K562 (cell line): ENCODE results near the gene PLAC8. TPM values are rescaled to one million over a fixed set of nuclear protein-coding genes. Genes with fewer than 3 reads are reported as not detected.

Experiments
- ATAC-seq: fragments of 200-7000 bp; cut with Tn5 transposase; 3 replicates; pipeline ENCODE4 v1.9.1; 2020; ENCODE audit warnings: moderate library complexity
- BruUV-seq: library from RNA; stranded (reverse); fragments of 400-500 nt; replicated peaks from 2 replicates; lab custom pipeline; 2021; lab: Mats Ljungman, UMichigan
- CTCF ChIA-PET: fragments of 300-600 bp; formaldehyde crosslinking; extraction: SDS; loops from one replicate; lab custom pipeline; 2021; ENCODE audit warnings: low intra/inter-chr PET ratio; lab: Yijun Ruan, JAX
- POLR2A ChIA-PET: fragments of 300-600, 350-650 bp; sonication (Branson Sonifier 250); formaldehyde crosslinking; extraction: SDS; loops from one replicate; lab custom pipeline; 2021; ENCODE audit warnings: antibody characterized with exemption, inconsistent platforms; lab: Yijun Ruan, JAX
- DNase-seq, 4 experiments: peaks; one replicate each; pipeline versions ENCODE4 v3.0.0 to v3.0.0-alpha.2; 2011 to 2018; ENCODE audit warnings: low spot score in 3 of 4, mixed read lengths in 3 of 4; ENCODE audit errors: extremely low read depth in 1 of 4
- FAIRE-seq: peaks from 2 replicates; lab custom pipeline; 2011; peaks lifted over from hg19 to GRCh38; lab: Jason Lieb, UNC
- H2AFZ ChIP-seq: 2 replicates; pipeline ENCODE4 v1.6.0; 2011; ENCODE audit warnings: low read depth, low read length, control low read depth, inconsistent platforms
- H3K27ac ChIP-seq: fragments of 200-600 bp; 3 replicates; pipeline ENCODE4 v1.8.0; 2011; ENCODE audit warnings: low read depth, mild to moderate bottlenecking, control low read depth, inconsistent platforms, low read length, moderate library complexity, mixed read lengths; ENCODE audit errors: extremely low read depth
- H3K27me3 ChIP-seq, 2 experiments: fragments of 300-600 bp in 1 of 2; 2 replicates in 1 of 2; 3 replicates in 1 of 2; pipeline versions ENCODE4 v1.6.0 to v1.8.0; 2011; ENCODE audit warnings: inconsistent platforms in 2 of 2, low read length in 2 of 2, mild to moderate bottlenecking in 1 of 2, mixed read lengths in 1 of 2, moderate library complexity in 1 of 2; ENCODE audit not compliant: control insufficient read depth in 2 of 2, insufficient read depth in 2 of 2
- H3K36me3 ChIP-seq: fragments of 300-600 bp; 3 replicates; pipeline ENCODE4 v1.8.0; 2011; ENCODE audit warnings: mild to moderate bottlenecking, low read length, inconsistent platforms; ENCODE audit not compliant: control insufficient read depth, insufficient read depth
- H3K4me1 ChIP-seq, 2 experiments: fragments of 200-600 bp in 1 of 2; replicated peaks in 1 of 2; 2 replicates in 1 of 2; 3 replicates in 1 of 2; pipeline versions ENCODE4 v1.5.1 to v1.8.0; 2011; ENCODE audit warnings: inconsistent platforms in 2 of 2, low read length in 2 of 2, mild to moderate bottlenecking in 1 of 2, mixed read lengths in 1 of 2, moderate library complexity in 1 of 2; ENCODE audit not compliant: control insufficient read depth in 2 of 2, insufficient read depth in 2 of 2
- H3K4me2 ChIP-seq: 2 replicates; pipeline ENCODE4 v1.6.1; 2011; ENCODE audit warnings: low read length, control low read depth, inconsistent platforms, mixed read lengths; ENCODE audit not compliant: insufficient read depth
- H3K4me3 ChIP-seq: fragments of 200-600 bp; sonication (generic), shearing (Covaris generic); 2 replicates; pipeline ENCODE4 v1.5.1; 2016; ENCODE audit warnings: control low read depth, inconsistent platforms
- H3K79me2 ChIP-seq: fragments of 200-600 bp; 3 replicates; pipeline ENCODE4 v1.8.0; 2011; ENCODE audit warnings: low read length, inconsistent platforms; ENCODE audit not compliant: control insufficient read depth, insufficient read depth
- H3K9ac ChIP-seq, 2 experiments: 2 replicates each; pipeline versions ENCODE4 v1.6.0 to v1.6.1; 2011; ENCODE audit warnings: low read depth in 2 of 2, low read length in 2 of 2, control low read depth in 1 of 2, inconsistent platforms in 1 of 2, mild to moderate bottlenecking in 1 of 2, mixed read lengths in 1 of 2; ENCODE audit not compliant: insufficient read depth in 1 of 2
- H3K9me1 ChIP-seq: one replicate; pipeline ENCODE4 v1.6.0; 2011; ENCODE audit warnings: inconsistent platforms, mild to moderate bottlenecking, low read length, moderate library complexity; ENCODE audit not compliant: control insufficient read depth, insufficient read depth
- H3K9me3 ChIP-seq: replicated peaks from 2 replicates; pipeline ENCODE4 v1.5.1; 2011; ENCODE audit warnings: low read depth, low read length, inconsistent platforms; ENCODE audit not compliant: control insufficient read depth, insufficient read depth
- H4K20me1 ChIP-seq: replicated peaks from 2 replicates; pipeline ENCODE4 v1.6.1; 2011; ENCODE audit warnings: low read length, inconsistent platforms, mixed read lengths; ENCODE audit not compliant: control insufficient read depth, insufficient read depth
- BRF1 ChIP-seq: IDR thresholded peaks from 3 replicates; pipeline ENCODE4 v1.6.1; 2011; ENCODE audit warnings: borderline replicate concordance, mild to moderate bottlenecking; ENCODE audit not compliant: insufficient read length; ENCODE audit errors: extremely low read depth
- E2F3 ChIP-seq: fragments of 250-450 bp; sonication (Bioruptor Pico); IDR thresholded peaks from 2 replicates; pipeline ENCODE4 v1.4.0; 2020; ENCODE audit warnings: mild to moderate bottlenecking
- FOXK2 ChIP-seq, 2 experiments: fragments of 450-650 bp; IDR thresholded peaks in 1 of 2; conservative IDR thresholded peaks in 1 of 2; 2 replicates each; pipeline ENCODE4 v1.6.1; 2016; ENCODE audit warnings: low read depth in 2 of 2, mild to moderate bottlenecking in 1 of 2
- HDAC3 ChIP-seq: fragments of 450-650 bp; IDR thresholded peaks from 2 replicates; pipeline ENCODE4 v1.6.1; 2018; ENCODE audit warnings: borderline replicate concordance, mild to moderate bottlenecking, moderate library complexity; ENCODE audit not compliant: partially characterized antibody
- NBN ChIP-seq: fragments of 450-650 bp; IDR thresholded peaks from 2 replicates; pipeline ENCODE4 v1.6.1; 2016; ENCODE audit warnings: low read depth, mild to moderate bottlenecking
- SAFB ChIP-seq: fragments of 200-400 bp; formaldehyde crosslinking; IDR thresholded peaks from 2 replicates; pipeline ENCODE4 v1.6.1; 2017; ENCODE audit warnings: low read depth, low read length, borderline replicate concordance
- SREBF1 ChIP-seq: fragments of 150-350 bp; IDR thresholded peaks from 2 replicates; pipeline ENCODE4 v1.6.1; 2014; ENCODE audit warnings: antibody characterized with exemption, low read depth, low read length, borderline replicate concordance
- ZNF239 ChIP-seq: fragments of 250-450 bp; sonication (Bioruptor Pico); IDR thresholded peaks from 2 replicates; pipeline ENCODE4 v1.4.0; 2020; ENCODE audit warnings: mild to moderate bottlenecking
- ZNF311 ChIP-seq: fragments of 250-450 bp; sonication (Bioruptor Pico); IDR thresholded peaks from 2 replicates; pipeline ENCODE4 v1.4.0; 2020; ENCODE audit warnings: mild to moderate bottlenecking, moderate library complexity
- ZNF41 ChIP-seq: fragments of 250-450 bp; sonication (Bioruptor Pico); conservative IDR thresholded peaks from 2 replicates; pipeline ENCODE4 v1.4.0; 2020; ENCODE audit warnings: mild to moderate bottlenecking
- ZNF586 ChIP-seq: fragments of 450-650 bp; formaldehyde crosslinking; conservative IDR thresholded peaks from 2 replicates; pipeline ENCODE4 v1.4.0; 2020; ENCODE audit warnings: mild to moderate bottlenecking, moderate library complexity
- WGBS: fragments of 100-300 bp; shearing (Covaris generic); methylation state at CpG from one replicate; pipeline ENCODE4 v1.1.6; 2016; ENCODE audit warnings: low coverage, mixed read lengths; ENCODE audit not compliant: insufficient coverage; ENCODE audit errors: missing lambda C conversion rate; 5-methylcytosine and 5-hydroxymethylcytosine counted together
- in situ Hi-C: fragments of 300-500 bp; cut with MboI; formaldehyde crosslinking; loops from 4 replicates; pipeline ENCODE4 v1.15.0; 2018; ENCODE audit warnings: inconsistent platforms, mixed read lengths
- intact Hi-C: fragments of 100-400 bp; cut with micrococcal nuclease; formaldehyde crosslinking; loops from 2 replicates; pipeline ENCODE4 v1.14.2; 2022
- polyA plus RNA-seq, 8 experiments: library from polyadenylated mRNA; depleted of rRNA in 4 of 8; stranded (reverse) in 5 of 8; unstranded in 3 of 8; fragments of >200 nt; fragmentation: Nextera tagmentation in 2 of 8; fragmentation: Illumina TruSeq in 1 of 8; extraction: Ambion mirVana in 2 of 8; extraction: Trizol in 1 of 8; gene quantifications; 2 replicates each; pipeline versions ENCODE4 v1.2.1 to v1.2.3, GENCODE V29; 2011 to 2014; ENCODE audit warnings: inconsistent platforms in 1 of 8, missing spikeins in 1 of 8
- total RNA-seq, 7 experiments: library from RNA; depleted of rRNA in 6 of 7; stranded (reverse); fragments of >200 nt in 6 of 7; fragmentation: Illumina TruSeq in 2 of 7; extraction: Trizol in 2 of 7; gene quantifications; 2 replicates each; pipeline versions ENCODE4 v1.2.1 to v1.2.3, GENCODE V29; 2011 to 2021; ENCODE audit warnings: low replicate concordance in 1 of 7

Gene PLAC8
- total and polyA plus RNA-seq, 9 of the 15 experiments (the other 6 are each of a cell fraction or from before 2014, with no cell fraction given) = 0.27 to 0.51 TPM; not detected in 7

DNA sequence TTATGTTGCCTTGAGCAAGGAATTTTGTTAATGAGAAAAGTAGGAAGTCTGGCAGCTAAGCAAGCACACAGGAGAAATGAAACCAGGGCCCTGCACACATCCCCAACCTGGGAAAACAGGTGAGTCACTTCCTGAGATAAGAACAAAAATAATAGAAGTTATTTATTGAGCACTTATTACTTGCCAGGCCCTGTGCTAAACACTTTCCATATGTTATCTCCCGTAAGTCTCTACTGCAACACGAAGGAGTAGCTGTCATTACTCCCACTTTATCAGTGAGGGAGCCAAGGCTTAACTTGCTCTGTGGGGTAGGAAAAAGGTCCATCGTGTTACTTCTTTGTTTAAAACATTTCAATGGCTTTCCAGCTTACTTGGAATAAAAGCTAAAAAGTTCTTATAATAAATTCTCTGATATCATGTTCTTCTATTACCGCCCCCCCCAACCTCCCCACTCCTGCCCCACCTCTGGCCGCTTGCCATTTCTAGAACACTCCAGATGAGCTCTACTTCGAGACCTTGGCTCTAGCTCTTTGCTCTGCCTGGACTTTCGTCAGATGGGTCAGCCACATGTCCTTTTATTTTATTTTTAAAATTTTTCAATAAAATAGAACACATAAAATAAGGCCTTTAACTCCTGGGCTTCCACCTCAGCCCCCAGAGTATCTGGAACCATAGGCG is 36.3 kb upstream of the PLAC8 start:
- intact Hi-C loops = no loop called here
- H3K9ac ChIP-seq = no peak overlapping the region
- ATAC-seq (no peak), DNase-seq (no peak), FAIRE-seq (no peak)
- H3K4me2 ChIP-seq = no peak overlapping the region
- H3K27ac ChIP-seq = no peak overlapping the region
- H3K9me3 ChIP-seq = no peaks in the 10 kb centered on the region
- H3K27me3 ChIP-seq = peaks cover 23 to 24% of the 10 kb centered on the region in 2 experiments; a peak in 4 of 5 replicates
- under 1% methylated on average over 8 of the region's 8 CpGs for WGBS
- H3K4me3 ChIP-seq = no peak overlapping the region
- no peaks in the 10 kb centered on the region for H3K4me1 ChIP-seq
- POLR2A ChIA-PET = interaction anchor here (0.9 kb wide), 1 partner anchor 9 kb away, joined by 3 read pairs; no protein-coding TSS in a partner anchor
- H2AFZ ChIP-seq = no peak overlapping the region
- TF ChIP-seq E2F3 (CRISPR knock-in tag) (no peak), FOXK2 (conservative IDR thresholded peaks at IDR 0.05 in 1 of 2, IDR thresholded peaks at IDR 0.05 in 1 of 2; ENCODE audit: low read depth in 2 of 2) (no peak), SREBF1 (no peak), NBN (no peak), ZNF41 (no peak), HDAC3 (no peak), SAFB (no peak), ZNF586 (CRISPR knock-in tag) (no peak), ZNF311 (CRISPR knock-in tag) (no peak), ZNF239 (CRISPR knock-in tag) (no peak), BRF1 (no peak)
- CTCF ChIA-PET = interaction anchor here (0.6 kb wide), 1 partner anchor 332 kb away, joined by 4 read pairs; no protein-coding TSS in a partner anchor
- no TSS peak for BruUV-seq
- no peaks in the 10 kb centered on the region for H3K36me3 ChIP-seq
- H3K9me1 ChIP-seq = no peaks in the 10 kb centered on the region
- H4K20me1 ChIP-seq = no peaks in the 10 kb centered on the region
- in situ Hi-C loops = no loop called here
- no peaks in the 10 kb centered on the region for H3K79me2 ChIP-seq
